HepG2 (cell line): ENCODE results near the gene LRRC27. TPM values are rescaled to one million over a fixed set of nuclear protein-coding genes. Genes with fewer than 3 reads are reported as not detected.

Experiments
- HMGA1 ChIP-seq: sonication (generic); formaldehyde crosslinking; conservative IDR thresholded peaks from 2 replicates; pipeline ENCODE4 v1.4.0; 2020; ENCODE audit warnings: missing genetic modification reagents
- KAT8 ChIP-seq: IDR thresholded peaks from 2 replicates; pipeline ENCODE4 v1.6.1; 2016; ENCODE audit warnings: missing genetic modification reagents, missing compliant biosample characterization
- KMT2B ChIP-seq: IDR thresholded peaks from 2 replicates; pipeline ENCODE4 v1.6.1; 2016; ENCODE audit warnings: missing genetic modification reagents, missing compliant biosample characterization
- NFYB ChIP-seq: sonication (generic); formaldehyde crosslinking; IDR thresholded peaks from 2 replicates; pipeline ENCODE4 v1.4.0; 2020; ENCODE audit warnings: missing genetic modification reagents
- PPARG ChIP-seq: conservative IDR thresholded peaks from 2 replicates; pipeline ENCODE4 v1.6.1; 2016; ENCODE audit warnings: missing biosample characterization, missing genetic modification reagents
- RCOR2 ChIP-seq: IDR thresholded peaks from 2 replicates; pipeline ENCODE4 v1.6.1; 2016; ENCODE audit warnings: missing biosample characterization, missing genetic modification reagents
- TARDBP ChIP-seq: sonication (generic); formaldehyde crosslinking; IDR thresholded peaks from 2 replicates; pipeline ENCODE4 v1.8.0; 2022; ENCODE audit warnings: mild to moderate bottlenecking, missing genetic modification reagents
- ZNF317 ChIP-seq: sonication (generic); formaldehyde crosslinking; IDR thresholded peaks from 2 replicates; pipeline ENCODE4 v1.5.0; 2020; ENCODE audit warnings: mild to moderate bottlenecking, missing genetic modification reagents
- ZNF382 ChIP-seq: sonication (generic); formaldehyde crosslinking; IDR thresholded peaks from 2 replicates; pipeline ENCODE4 v1.5.0; 2020; ENCODE audit warnings: missing genetic modification reagents, mild to moderate bottlenecking, borderline replicate concordance
- ZNF558 ChIP-seq: sonication (generic); formaldehyde crosslinking; IDR thresholded peaks from 2 replicates; pipeline ENCODE4 v1.9.0; 2022; ENCODE audit warnings: mild to moderate bottlenecking, missing genetic modification reagents, borderline replicate concordance
- ZNF570 ChIP-seq: sonication (generic); formaldehyde crosslinking; IDR thresholded peaks from 2 replicates; pipeline ENCODE4 v1.4.0; 2020; ENCODE audit warnings: mild to moderate bottlenecking, missing genetic modification reagents, borderline replicate concordance
- ZNF598 ChIP-seq: sonication (generic); formaldehyde crosslinking; IDR thresholded peaks from 2 replicates; pipeline ENCODE4 v1.5.1; 2020; ENCODE audit warnings: mild to moderate bottlenecking, missing genetic modification reagents, borderline replicate concordance
- polyA plus RNA-seq, 8 experiments: library from polyadenylated mRNA; depleted of rRNA in 3 of 8; stranded (reverse) in 7 of 8; unstranded in 1 of 8; fragments of >200 nt; fragmentation: Illumina TruSeq in 4 of 8; extraction: Trizol in 4 of 8; gene quantifications; 2 replicates each; pipeline versions ENCODE4 v1.2.1 to v1.2.3, GENCODE V29; 2011 to 2016; ENCODE audit warnings: low read depth in 4 of 8, missing spikeins in 1 of 8, mixed read lengths in 1 of 8; ENCODE audit not compliant: insufficient read depth in 1 of 8
- total RNA-seq, 5 experiments: library from RNA; depleted of rRNA; stranded (reverse); fragments of >200 nt; fragmentation: Illumina TruSeq; extraction: Trizol; gene quantifications; 2 replicates each; pipeline ENCODE4 v1.2.3, GENCODE V29; 2016; ENCODE audit warnings: low read depth in 1 of 5
- TF ChIP-seq, protein P1 (sequence below): sonication (generic); formaldehyde crosslinking; IDR thresholded peaks from 2 replicates; pipeline ENCODE4 v1.4.0; 2020; ENCODE audit warnings: missing genetic modification reagents, borderline replicate concordance
- TF ChIP-seq, protein P2 (sequence below): sonication (generic); formaldehyde crosslinking; IDR thresholded peaks from 2 replicates; pipeline ENCODE4 v1.4.0; 2020; ENCODE audit warnings: mild to moderate bottlenecking, missing genetic modification reagents
- TF ChIP-seq, protein P3 (sequence below): sonication (generic); formaldehyde crosslinking; IDR thresholded peaks from 2 replicates; pipeline ENCODE4 v1.4.0; 2020; ENCODE audit warnings: mild to moderate bottlenecking, missing genetic modification reagents
- TF ChIP-seq, protein P4 (sequence below): IDR thresholded peaks from 2 replicates; pipeline ENCODE4 v1.6.1; 2016; ENCODE audit warnings: missing genetic modification reagents, missing compliant biosample characterization
- TF ChIP-seq, protein P5 (sequence below): sonication (generic); formaldehyde crosslinking; IDR thresholded peaks from 2 replicates; pipeline ENCODE4 v1.5.0; 2020; ENCODE audit warnings: mild to moderate bottlenecking, missing genetic modification reagents, moderate library complexity
- TF ChIP-seq, protein P6 (sequence below): fragments of 450-650 bp; IDR thresholded peaks from 2 replicates; pipeline ENCODE4 v1.6.1; 2017; ENCODE audit warnings: mild to moderate bottlenecking

LRRC27 gene
- total and polyA plus RNA-seq, 2 of the 13 experiments (the other 11 are each of a cell fraction or from before 2014, with no cell fraction given), result 4.2 to 4.6 TPM

DNA sequence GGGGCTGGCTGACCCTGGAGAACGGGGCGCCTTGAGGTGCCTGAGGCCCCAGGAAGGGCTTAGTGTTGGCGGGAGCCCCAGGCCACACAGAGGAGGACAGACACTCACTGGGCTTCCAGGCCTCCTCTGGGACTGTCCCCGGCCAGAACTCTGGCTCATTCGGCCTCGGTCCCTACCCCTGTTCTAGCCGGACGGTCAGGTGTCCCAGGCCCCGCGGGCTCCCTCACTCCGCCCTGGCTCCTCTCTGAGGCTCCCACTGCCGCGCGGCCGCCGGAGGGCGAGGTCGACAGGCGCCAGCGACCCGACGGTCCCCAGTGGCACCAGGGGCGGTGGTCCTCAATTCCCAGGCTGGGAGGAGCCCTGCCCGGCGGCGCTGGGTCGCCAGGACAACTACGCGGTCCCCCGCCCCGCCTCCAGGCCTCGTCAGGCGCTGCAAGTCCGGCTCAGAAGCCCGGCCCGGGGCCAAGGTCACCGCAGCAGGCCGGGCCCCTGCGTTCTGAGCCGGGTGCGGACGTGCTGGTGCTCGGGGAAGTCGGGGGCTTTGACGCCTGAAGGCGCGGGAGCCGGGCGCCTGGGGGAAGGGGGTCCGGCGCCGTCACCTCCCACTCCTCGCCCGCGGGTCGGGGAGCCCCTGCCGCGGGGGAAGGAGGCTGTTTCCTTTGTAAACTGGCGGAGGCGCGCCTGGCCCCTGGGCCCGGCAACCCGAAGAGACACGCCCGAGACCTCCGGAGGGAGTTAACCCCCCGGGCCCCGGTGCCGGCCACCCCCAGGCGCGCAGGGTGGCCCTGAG, 63.9 kb downstream of the LRRC27 start (continued):
- no peak for TF ChIP-seq TARDBP
- no peak for TF ChIP-seq ZNF382 (CRISPR knock-in tag)
- TF ChIP-seq KMT2B (CRISPR knock-in tag), result no peak
- TF ChIP-seq KAT8, result peak; percentile 24; the same call in 1 of the 2 replicates
- TF ChIP-seq, protein P1, sequence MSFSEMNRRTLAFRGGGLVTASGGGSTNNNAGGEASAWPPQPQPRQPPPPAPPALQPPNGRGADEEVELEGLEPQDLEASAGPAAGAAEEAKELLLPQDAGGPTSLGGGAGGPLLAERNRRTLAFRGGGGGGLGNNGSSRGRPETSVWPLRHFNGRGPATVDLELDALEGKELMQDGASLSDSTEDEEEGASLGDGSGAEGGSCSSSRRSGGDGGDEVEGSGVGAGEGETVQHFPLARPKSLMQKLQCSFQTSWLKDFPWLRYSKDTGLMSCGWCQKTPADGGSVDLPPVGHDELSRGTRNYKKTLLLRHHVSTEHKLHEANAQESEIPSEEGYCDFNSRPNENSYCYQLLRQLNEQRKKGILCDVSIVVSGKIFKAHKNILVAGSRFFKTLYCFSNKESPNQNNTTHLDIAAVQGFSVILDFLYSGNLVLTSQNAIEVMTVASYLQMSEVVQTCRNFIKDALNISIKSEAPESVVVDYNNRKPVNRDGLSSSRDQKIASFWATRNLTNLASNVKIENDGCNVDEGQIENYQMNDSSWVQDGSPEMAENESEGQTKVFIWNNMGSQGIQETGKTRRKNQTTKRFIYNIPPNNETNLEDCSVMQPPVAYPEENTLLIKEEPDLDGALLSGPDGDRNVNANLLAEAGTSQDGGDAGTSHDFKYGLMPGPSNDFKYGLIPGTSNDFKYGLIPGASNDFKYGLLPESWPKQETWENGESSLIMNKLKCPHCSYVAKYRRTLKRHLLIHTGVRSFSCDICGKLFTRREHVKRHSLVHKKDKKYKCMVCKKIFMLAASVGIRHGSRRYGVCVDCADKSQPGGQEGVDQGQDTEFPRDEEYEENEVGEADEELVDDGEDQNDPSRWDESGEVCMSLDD, result 0 out of 2 replicates have a peak, but pooled peaks have one; percentile 53
- TF ChIP-seq, protein P2, sequence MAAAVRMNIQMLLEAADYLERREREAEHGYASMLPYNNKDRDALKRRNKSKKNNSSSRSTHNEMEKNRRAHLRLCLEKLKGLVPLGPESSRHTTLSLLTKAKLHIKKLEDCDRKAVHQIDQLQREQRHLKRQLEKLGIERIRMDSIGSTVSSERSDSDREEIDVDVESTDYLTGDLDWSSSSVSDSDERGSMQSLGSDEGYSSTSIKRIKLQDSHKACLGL (CRISPR knock-in tag), result peak; percentile 17; the same call in 1 of the 2 replicates
- no peak for TF ChIP-seq ZNF317
- TF ChIP-seq, protein P3, sequence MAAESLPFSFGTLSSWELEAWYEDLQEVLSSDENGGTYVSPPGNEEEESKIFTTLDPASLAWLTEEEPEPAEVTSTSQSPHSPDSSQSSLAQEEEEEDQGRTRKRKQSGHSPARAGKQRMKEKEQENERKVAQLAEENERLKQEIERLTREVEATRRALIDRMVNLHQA (CRISPR knock-in tag), result no peak
- no peak for TF ChIP-seq HMGA1 (CRISPR knock-in tag)
- no peak for TF ChIP-seq ZNF570
- TF ChIP-seq PPARG (CRISPR knock-in tag), result no peak
- TF ChIP-seq, protein P4, sequence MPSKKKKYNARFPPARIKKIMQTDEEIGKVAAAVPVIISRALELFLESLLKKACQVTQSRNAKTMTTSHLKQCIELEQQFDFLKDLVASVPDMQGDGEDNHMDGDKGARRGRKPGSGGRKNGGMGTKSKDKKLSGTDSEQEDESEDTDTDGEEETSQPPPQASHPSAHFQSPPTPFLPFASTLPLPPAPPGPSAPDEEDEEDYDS (CRISPR knock-in tag), result no peak
- TF ChIP-seq, protein P5, sequence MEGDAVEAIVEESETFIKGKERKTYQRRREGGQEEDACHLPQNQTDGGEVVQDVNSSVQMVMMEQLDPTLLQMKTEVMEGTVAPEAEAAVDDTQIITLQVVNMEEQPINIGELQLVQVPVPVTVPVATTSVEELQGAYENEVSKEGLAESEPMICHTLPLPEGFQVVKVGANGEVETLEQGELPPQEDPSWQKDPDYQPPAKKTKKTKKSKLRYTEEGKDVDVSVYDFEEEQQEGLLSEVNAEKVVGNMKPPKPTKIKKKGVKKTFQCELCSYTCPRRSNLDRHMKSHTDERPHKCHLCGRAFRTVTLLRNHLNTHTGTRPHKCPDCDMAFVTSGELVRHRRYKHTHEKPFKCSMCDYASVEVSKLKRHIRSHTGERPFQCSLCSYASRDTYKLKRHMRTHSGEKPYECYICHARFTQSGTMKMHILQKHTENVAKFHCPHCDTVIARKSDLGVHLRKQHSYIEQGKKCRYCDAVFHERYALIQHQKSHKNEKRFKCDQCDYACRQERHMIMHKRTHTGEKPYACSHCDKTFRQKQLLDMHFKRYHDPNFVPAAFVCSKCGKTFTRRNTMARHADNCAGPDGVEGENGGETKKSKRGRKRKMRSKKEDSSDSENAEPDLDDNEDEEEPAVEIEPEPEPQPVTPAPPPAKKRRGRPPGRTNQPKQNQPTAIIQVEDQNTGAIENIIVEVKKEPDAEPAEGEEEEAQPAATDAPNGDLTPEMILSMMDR (CRISPR knock-in tag), result peak; percentile 22; the same call in 1 of the 2 replicates
- TF ChIP-seq RCOR2 (CRISPR knock-in tag), result no peak
- TF ChIP-seq ZNF598 (CRISPR knock-in tag), result peak; percentile 48; the same call in 1 of the 2 replicates
- TF ChIP-seq, protein P6, sequence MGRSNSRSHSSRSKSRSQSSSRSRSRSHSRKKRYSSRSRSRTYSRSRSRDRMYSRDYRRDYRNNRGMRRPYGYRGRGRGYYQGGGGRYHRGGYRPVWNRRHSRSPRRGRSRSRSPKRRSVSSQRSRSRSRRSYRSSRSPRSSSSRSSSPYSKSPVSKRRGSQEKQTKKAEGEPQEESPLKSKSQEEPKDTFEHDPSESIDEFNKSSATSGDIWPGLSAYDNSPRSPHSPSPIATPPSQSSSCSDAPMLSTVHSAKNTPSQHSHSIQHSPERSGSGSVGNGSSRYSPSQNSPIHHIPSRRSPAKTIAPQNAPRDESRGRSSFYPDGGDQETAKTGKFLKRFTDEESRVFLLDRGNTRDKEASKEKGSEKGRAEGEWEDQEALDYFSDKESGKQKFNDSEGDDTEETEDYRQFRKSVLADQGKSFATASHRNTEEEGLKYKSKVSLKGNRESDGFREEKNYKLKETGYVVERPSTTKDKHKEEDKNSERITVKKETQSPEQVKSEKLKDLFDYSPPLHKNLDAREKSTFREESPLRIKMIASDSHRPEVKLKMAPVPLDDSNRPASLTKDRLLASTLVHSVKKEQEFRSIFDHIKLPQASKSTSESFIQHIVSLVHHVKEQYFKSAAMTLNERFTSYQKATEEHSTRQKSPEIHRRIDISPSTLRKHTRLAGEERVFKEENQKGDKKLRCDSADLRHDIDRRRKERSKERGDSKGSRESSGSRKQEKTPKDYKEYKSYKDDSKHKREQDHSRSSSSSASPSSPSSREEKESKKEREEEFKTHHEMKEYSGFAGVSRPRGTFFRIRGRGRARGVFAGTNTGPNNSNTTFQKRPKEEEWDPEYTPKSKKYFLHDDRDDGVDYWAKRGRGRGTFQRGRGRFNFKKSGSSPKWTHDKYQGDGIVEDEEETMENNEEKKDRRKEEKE, result no peak
- TF ChIP-seq NFYB (CRISPR knock-in tag), result no peak
- peak; percentile 56; the same call in 1 of the 2 replicates for TF ChIP-seq ZNF558
